Limb (tissue), 2 donors: ENCODE data around the gene NOS1AP.
A peak's percentile ranks its signal among the peaks of the same experiment; 100 is the strongest.
"Not testable (repeated sequence)": the region's sequence is repeated elsewhere in the genome, so short reads cannot be mapped to it uniquely, and the experiment has no call there.

ENCODE experiments used
- DNase-seq, 2 donors: peaks; one replicate each; pipeline ENCODE4 v3.0.0-alpha.2; 2016; ENCODE audit errors: extremely low spot score in 2 of 2

NOS1AP gene

GRCh38 chr1:162069334-162070093 is at the start of gene NOS1AP:
Gene NOS1AP, plus strand, starts transcription at chr1:162069691. Its CDS starts 487 bp downstream, at chr1:162070178.
- DNase-seq, result peak; percentile 54 to 87

- no peak for DNase-seq
Measured at GRCh38 chr1:162020150-162020549, 49.3 kb upstream of the NOS1AP start.

GRCh38 chr1:162021124-162021523 is 48.4 kb upstream of the NOS1AP start:
- DNase-seq, result no peak

DNA sequence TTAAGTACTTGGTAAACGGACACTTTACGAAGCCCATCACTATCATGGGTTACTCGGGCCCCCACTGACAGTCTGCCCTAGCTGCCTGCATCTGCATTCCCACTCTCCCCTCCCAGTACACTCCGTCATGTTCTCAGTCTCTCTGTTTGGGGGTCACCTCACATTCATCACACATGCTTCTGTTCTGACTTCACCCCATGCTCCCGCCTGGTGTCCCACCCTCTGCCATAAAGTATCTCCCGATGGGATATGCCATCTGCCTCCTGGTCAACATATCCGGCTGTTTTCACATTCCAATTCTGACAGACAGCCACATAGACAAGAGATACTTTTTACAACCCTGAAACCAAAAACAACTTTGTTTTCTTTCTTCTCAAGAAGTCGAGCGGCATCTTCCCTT is 46.9 kb upstream of the NOS1AP start:
- no peak for DNase-seq

GRCh38 chr1:162023181-162023546 is 46.3 kb upstream of the NOS1AP start:
- no peak for DNase-seq

GRCh38 chr1:162023547-162024501 is 45.7 kb upstream of the NOS1AP start, which contains the start of gene OLFML2B:
Gene OLFML2B, minus strand, starts transcription at chr1:162023869. Its CDS starts 439 bp downstream, at chr1:162023430.
- DNase-seq, result peak; percentile 66 to 81

- no peak for DNase-seq
Measured at GRCh38 chr1:162025541-162025940, 44.0 kb upstream of the NOS1AP start.

GRCh38 chr1:162026881-162027280 is 42.6 kb upstream of the NOS1AP start:
- no peak for DNase-seq

DNA sequence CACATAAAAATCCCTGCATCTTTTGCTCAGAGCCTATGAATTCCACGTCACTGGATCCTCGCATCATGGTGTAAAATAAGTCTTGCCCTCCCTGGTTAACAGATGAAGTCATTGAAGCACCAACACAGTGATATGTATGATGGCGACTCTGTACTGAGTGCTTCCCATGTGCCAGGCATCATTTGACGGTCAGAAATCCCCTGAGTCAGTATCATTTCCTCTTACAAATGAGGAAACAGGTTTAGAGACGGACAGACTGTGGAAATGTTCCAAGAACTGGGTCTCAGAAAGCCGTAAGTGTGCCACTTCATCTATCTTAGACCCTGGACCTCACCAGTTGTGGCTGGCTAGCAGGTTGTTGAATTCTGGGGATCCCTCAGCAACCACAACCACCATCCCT is 40.8 kb upstream of the NOS1AP start:
- no peak for DNase-seq

- peak in 1 of 2 donors; percentile 76 for DNase-seq
Measured at GRCh38 chr1:162029157-162029556, 40.3 kb upstream of the NOS1AP start.

DNA sequence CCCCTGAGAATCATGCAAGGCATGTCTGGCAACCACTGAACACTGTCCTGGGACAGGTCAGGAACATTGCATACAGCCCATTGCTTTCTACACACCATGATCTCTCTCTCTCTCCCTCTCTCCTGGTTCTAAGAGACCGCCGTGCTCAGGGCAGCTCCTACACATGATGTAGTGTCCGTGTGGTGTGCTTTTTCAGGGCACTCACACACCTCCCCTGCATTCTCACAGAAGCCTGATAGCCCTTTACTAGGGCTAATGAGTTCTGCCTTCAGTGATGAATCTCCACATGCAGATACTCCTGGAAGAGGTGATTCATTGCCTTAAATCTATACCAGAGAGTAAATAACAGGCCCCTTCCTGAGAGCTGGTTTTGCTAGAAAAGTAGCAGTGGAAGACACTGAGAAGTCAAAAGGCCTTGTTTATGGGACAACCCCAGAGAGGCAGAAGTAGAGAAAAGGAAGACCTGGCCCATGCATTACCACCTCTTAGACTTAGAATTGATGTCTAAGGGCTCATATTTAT is 38.7 kb upstream of the NOS1AP start:
- DNase-seq, result no peak

DNA sequence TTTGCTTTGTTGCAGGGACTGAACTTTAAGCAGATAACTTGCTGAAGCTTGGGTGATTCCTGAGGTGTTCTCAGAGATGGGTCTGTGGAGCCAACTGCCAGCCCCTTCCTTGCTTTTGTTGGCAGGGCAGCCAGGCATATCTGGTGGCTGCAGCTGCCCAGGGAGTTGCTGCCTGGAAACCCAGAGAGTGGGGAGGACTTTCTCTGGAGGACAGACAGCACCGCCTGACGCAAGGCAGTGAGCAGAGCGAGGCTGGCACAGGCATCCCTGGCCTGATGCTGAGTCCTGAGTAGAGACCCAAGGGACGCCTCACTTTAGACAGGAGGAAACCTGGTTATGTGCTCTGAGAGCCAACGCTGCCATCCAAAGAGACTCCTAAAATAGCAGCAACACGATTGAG is 36.1 kb upstream of the NOS1AP start:
- DNase-seq, result no peak

- no peak for DNase-seq
Measured at GRCh38 chr1:162035241-162035640, 34.2 kb upstream of the NOS1AP start.

DNA sequence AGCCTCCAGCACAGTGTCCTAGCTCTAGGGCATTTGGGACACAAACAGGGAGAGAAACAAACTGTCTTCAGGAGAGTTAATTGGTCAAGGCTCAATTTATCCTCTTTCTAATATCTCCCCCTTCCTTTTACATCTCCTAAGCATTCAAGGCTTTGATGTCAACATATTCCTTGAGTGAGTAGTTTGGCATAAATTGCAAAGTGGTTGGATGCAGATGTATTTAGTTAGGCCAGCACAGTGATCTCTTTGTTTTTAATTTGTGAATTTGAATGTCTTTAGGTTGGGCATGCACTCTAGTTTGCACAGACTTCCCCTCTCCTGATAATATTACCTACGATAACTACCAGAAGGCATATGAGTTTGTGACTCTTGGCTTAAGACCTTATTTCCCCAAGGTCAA is 33.3 kb upstream of the NOS1AP start:
- no peak for DNase-seq

DNA sequence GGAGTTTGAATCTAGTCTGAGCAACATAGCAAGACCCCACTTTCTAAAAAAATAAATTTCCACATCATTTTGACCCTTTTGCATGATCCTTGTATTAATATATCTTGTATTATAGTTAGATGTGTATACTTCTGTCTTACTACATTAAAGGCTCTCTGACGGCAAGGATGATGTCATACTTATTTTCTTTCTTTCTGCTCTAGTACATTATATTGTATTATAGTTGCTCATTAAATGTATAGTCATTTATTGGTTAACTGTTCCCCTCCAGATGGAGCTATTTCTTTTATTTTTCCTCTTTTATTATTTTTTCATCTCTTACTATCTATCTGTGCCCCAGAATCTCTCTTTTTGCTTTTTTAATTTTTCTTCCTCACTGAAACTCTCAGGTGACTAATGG is 30.9 kb upstream of the NOS1AP start:
- no peak for DNase-seq

DNA sequence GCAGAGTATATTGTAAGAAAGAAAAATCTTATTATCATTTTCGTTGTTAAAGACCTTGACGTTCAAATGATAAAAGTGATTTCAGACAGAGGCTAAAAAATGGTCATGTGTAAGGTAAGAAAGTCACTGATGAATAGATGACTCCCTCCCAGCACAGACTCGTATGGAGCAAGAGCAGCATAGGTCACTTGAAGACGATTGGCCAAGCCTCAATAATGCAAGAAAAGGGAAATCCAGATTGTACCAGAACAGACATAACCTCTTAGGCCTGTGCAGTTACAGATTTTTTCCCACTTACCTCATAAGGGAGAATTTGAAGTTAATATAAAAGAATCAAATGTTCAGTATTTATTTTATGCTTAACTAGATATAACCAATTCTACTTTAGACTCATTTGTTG is 29.5 kb upstream of the NOS1AP start:
- no peak for DNase-seq

GRCh38 chr1:162040657-162041056 is 28.8 kb upstream of the NOS1AP start:
- no peak for DNase-seq

GRCh38 chr1:162042361-162042760 is 27.1 kb upstream of the NOS1AP start:
- DNase-seq, result no peak

DNA sequence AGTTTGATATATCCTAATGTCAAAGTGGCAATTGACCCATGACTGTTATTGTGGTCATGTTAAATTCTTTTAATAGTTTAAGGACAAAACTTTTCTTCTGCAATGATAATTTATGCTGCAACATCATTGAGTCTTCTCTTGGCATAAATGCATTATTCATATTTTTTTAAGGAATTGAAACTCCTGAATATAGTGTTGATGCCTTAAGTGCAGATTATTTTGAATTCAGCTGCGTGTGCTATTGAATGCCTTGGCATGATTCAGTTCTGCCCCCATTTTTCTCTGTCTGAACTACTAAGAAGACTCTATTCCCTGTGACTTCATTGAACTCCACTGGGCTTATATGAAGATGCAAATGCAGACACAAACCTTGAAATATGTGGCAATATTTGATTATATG is 22.6 kb upstream of the NOS1AP start:
- DNase-seq, result no peak

GRCh38 chr1:162053949-162054348 is 15.5 kb upstream of the NOS1AP start:
- not testable (repeated sequence) for DNase-seq

GRCh38 chr1:162055062-162055461 is 14.4 kb upstream of the NOS1AP start:
- no peak for DNase-seq

DNA sequence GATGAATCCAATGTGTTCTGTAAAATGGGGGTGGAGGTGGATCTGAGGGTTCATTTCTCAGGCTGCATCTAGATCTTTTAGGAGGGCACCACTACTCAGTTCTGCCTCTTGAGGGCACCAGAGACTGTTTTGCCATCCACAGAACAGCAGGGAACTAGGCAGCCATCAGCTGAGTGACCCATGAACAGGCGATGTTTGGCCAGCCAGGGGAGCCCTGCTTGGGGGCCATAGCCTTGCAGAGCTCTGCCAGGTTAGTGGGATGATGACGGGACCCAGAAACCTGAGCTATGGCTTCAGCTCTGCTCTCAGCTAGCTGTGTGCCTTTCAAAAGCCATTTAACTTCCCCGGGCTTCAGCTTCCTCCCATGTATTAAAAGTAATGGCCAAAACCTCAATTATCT is 13.4 kb upstream of the NOS1AP start:
- peak; percentile 62 to 76 for DNase-seq
